HEK293T (cell line): ENCODE measurements around the gene PFKFB1.

ENCODE experiments used
- CTCF ChIA-PET: fragments of 350-600 bp; formaldehyde crosslinking; extraction: SDS; loops from one replicate; lab custom pipeline; 2021; ENCODE audit warnings: antibody characterized with exemption, inconsistent platforms; lab: Yijun Ruan, JAX
- POLR2A ChIA-PET: fragments of 350-600 bp; formaldehyde crosslinking; extraction: SDS; loops from one replicate; lab custom pipeline; 2020; ENCODE audit warnings: antibody characterized with exemption, inconsistent platforms; lab: Yijun Ruan, JAX
- DNase-seq: peaks from one replicate; pipeline ENCODE4 v3.0.0; 2012; ENCODE audit warnings: mixed read lengths; ENCODE audit errors: extremely low spot score
- ARNT ChIP-seq: fragments of 450-650 bp; IDR thresholded peaks from 2 replicates; pipeline ENCODE4 v1.6.1; 2017; ENCODE audit warnings: mild to moderate bottlenecking
- BHLHE40 ChIP-seq: fragments of 450-650 bp; IDR thresholded peaks from 2 replicates; pipeline ENCODE4 v1.6.1; 2016; ENCODE audit warnings: mild to moderate bottlenecking, moderate library complexity, borderline replicate concordance
- CTBP1 ChIP-seq: fragments of 450-650 bp; IDR thresholded peaks from 2 replicates; pipeline ENCODE4 v1.6.1; 2016; ENCODE audit warnings: borderline replicate concordance
- ELF4 ChIP-seq: fragments of 450-650 bp; IDR thresholded peaks from 2 replicates; pipeline ENCODE4 v1.6.1; 2017; ENCODE audit warnings: antibody characterized with exemption
- FOXA1 ChIP-seq: fragments of 450-650 bp; IDR thresholded peaks from 2 replicates; pipeline ENCODE4 v1.6.1; 2016; ENCODE audit warnings: mild to moderate bottlenecking
- FOXK2 ChIP-seq: fragments of 450-650 bp; IDR thresholded peaks from 2 replicates; pipeline ENCODE4 v1.6.1; 2016; ENCODE audit warnings: mild to moderate bottlenecking
- FOXM1 ChIP-seq: fragments of 450-650 bp; IDR thresholded peaks from 2 replicates; pipeline ENCODE4 v1.6.1; 2017; ENCODE audit warnings: mild to moderate bottlenecking, borderline replicate concordance
- HDGF ChIP-seq: fragments of 450-650 bp; IDR thresholded peaks from 2 replicates; pipeline ENCODE4 v1.6.1; 2017; ENCODE audit warnings: antibody characterized with exemption, borderline replicate concordance
- L3MBTL2 ChIP-seq: fragments of 450-650 bp; conservative IDR thresholded peaks from 2 replicates; pipeline ENCODE4 v1.6.1; 2016; ENCODE audit warnings: mild to moderate bottlenecking
- LEF1 ChIP-seq: fragments of 450-650 bp; IDR thresholded peaks from 2 replicates; pipeline ENCODE4 v1.6.1; 2017; ENCODE audit warnings: mild to moderate bottlenecking, borderline replicate concordance
- NFRKB ChIP-seq: fragments of 450-650 bp; IDR thresholded peaks from 2 replicates; pipeline ENCODE4 v1.6.1; 2016; ENCODE audit warnings: mild to moderate bottlenecking, moderate library complexity
- SP1 ChIP-seq: fragments of 450-650 bp; IDR thresholded peaks from 2 replicates; pipeline ENCODE4 v1.6.1; 2017
- SUZ12 ChIP-seq: fragments of 450-650 bp; IDR thresholded peaks from 2 replicates; pipeline ENCODE4 v1.6.1; 2016; ENCODE audit warnings: mild to moderate bottlenecking
- TARDBP ChIP-seq: fragments of 450-650 bp; IDR thresholded peaks from 2 replicates; pipeline ENCODE4 v1.6.1; 2016
- ZNF384 ChIP-seq: fragments of 450-650 bp; IDR thresholded peaks from 2 replicates; pipeline ENCODE4 v1.6.1; 2016
- TF ChIP-seq, protein P1 (sequence below): fragments of 450-650 bp; IDR thresholded peaks from 2 replicates; pipeline ENCODE4 v1.6.1; 2016

PFKFB1 gene

DNA sequence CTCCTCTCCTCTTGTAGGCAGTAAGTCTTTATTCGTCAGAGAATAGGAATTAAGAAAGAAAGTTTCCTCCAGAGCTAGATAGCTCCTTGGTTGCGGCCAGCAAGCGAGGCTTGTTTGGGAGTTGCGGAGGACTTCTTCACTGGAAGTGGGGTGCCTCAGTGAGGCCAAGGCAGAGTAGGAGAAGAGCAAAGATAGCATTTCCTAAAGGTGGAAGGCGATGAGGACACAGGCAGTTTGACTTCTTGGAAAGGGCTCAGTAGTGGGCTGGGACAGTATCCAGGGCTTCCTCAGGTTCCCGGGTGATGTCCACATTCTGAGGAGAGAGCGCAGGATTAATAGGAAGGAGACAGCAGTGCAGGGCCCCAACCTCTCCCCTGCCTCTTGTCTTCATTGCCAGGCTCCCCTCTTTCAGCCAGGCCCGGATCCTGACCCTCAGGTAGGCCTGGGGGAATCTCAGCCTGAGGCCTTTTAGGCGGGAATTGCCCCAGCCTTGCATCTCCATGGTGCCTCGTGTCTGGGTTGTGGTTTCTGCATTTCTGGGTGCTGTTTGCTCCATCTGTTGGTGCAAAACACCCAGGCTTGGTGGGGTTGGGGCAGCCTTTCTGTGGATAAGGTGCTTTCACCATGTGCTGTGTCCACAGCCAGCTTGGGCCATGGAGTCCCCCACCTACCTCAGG, 60.7 kb downstream of the PFKFB1 start:
- TF ChIP-seq FOXA1 (no peak), FOXK2 (no peak), SP1 (no peak), ZNF384 (no peak), TARDBP (no peak), CTBP1 (no peak), BHLHE40 (no peak), LEF1 (no peak), NFRKB (no peak), HDGF (no peak), SUZ12 (no peak), ARNT (no peak), L3MBTL2 (no peak), FOXM1 (no peak), ELF4 (no peak)
- TF ChIP-seq, protein P1, sequence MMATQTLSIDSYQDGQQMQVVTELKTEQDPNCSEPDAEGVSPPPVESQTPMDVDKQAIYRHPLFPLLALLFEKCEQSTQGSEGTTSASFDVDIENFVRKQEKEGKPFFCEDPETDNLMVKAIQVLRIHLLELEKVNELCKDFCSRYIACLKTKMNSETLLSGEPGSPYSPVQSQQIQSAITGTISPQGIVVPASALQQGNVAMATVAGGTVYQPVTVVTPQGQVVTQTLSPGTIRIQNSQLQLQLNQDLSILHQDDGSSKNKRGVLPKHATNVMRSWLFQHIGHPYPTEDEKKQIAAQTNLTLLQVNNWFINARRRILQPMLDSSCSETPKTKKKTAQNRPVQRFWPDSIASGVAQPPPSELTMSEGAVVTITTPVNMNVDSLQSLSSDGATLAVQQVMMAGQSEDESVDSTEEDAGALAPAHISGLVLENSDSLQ = no peak
- CTCF ChIA-PET = no interaction called here

DNA sequence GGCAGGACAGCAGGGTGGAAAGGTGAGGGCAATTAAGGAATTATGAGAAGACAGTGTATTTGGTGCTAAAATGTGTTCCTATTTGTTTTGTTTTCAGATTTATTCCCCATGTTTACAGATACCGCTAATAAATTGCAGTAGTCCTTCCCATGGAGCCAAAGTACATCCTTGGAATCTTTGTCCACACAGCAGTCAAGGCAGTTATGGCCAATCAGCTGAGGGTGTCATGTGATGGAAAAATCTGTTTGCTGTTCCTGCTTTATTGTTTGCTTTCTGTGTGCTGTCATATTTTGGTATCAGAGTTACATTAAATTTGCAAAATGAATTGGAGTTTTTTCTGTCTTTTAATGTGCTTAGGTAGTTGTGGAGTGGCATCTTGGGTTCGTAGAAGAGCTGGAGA, 62.9 kb downstream of the PFKFB1 start:
- no peak for DNase-seq
- CTCF ChIA-PET = no interaction called here
- TF ChIP-seq ZNF384 = no peak
- no peak for TF ChIP-seq SUZ12
- TF ChIP-seq FOXA1 = no peak
- POLR2A ChIA-PET = interaction anchor here (1.9 kb wide), 1 partner anchor 9 kb away, joined by 6 read pairs; no protein-coding TSS in a partner anchor

More for the DNA sequence above, 60.7 kb downstream of the PFKFB1 start:
- DNase-seq = no peak
- POLR2A ChIA-PET = no interaction called here

DNA sequence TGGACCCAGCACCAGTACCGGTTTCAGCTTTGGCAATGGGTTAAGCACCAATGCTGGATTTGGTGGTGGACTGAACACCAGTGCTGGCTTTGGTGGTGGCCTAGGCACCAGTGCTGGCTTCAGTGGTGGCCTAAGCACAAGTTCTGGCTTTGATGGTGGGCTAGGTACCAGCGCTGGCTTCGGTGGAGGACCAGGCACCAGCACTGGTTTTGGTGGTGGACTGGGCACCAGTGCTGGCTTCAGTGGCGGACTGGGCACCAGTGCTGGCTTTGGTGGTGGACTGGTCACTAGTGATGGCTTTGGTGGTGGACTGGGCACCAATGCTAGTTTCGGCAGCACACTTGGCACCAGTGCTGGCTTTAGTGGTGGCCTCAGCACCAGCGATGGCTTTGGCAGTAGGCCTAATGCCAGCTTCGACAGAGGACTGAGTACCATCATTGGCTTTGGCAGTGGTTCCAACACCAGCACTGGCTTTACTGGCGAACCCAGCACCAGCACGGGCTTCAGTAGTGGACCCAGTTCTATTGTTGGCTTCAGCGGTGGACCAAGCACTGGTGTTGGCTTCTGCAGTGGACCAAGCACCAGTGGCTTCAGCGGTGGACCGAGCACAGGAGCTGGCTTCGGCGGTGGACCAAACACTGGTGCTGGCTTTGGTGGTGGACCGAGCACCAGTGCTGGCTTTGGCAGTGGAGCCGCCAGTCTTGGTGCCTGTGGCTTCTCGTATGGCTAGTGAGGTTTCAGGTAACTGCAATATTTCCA, 63.5 kb downstream of the PFKFB1 start:
- ChIA-PET CTCF (no interaction called here), POLR2A (interaction anchor here (1.9 kb wide), 1 partner anchor 9 kb away, joined by 6 read pairs; no protein-coding TSS in a partner anchor)
- DNase-seq = no peak
- no peak for TF ChIP-seq L3MBTL2
- no peak for TF ChIP-seq FOXK2
- no peak for TF ChIP-seq FOXA1
- TF ChIP-seq, protein P1 = no peak
- TF ChIP-seq ARNT = no peak
- no peak for TF ChIP-seq ZNF384
- TF ChIP-seq TARDBP = no peak

DNA sequence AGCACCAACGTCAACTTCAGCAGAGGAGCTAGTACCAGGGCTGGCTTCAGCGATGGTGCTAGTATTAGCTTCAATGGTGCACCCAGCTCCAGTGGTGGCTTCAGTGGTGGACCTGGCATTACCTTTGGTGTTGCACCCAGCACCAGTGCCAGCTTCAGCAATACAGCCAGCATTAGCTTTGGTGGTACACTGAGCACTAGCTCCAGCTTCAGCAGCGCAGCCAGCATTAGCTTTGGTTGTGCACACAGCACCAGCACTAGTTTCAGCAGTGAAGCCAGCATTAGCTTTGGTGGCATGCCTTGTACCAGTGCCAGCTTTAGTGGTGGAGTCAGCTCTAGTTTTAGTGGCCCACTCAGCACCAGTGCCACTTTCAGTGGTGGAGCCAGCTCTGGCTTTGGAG, 65.1 kb downstream of the PFKFB1 start:
- TF ChIP-seq ELF4 (no peak), ARNT (no peak), SP1 (no peak), FOXK2 (no peak)
- TF ChIP-seq, protein P1 = no peak
- ChIA-PET POLR2A (interaction anchor here (1.1 kb wide), 1 partner anchor 71 kb away, joined by 4 read pairs; the partner anchor contains the start of gene APEX2), CTCF (no interaction called here)
- no peak for DNase-seq

DNA sequence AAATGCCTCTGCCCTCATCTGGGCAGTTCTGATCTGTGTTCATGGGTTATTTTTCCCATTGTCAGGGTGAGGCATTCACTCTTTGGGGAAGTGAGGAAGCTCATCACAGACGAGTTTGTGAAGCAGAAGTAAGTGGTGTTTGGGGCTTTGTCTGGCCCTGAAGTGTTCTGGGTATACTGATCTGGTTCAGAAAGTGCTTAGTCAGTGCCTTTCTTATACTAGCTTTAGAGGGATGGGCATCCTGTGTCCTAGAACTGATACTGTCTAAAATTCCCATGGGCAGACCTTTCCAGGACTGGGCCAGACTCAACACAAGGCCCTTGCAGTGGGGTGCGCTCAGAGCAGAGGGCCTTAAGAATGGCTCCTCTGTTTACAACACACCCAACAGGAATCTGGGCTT, 67.0 kb downstream of the PFKFB1 start:
- TF ChIP-seq FOXK2 = no peak
- TF ChIP-seq ZNF384 = no peak
- TF ChIP-seq LEF1 = no peak
- no peak for TF ChIP-seq NFRKB
- TF ChIP-seq SP1 = no peak
- TF ChIP-seq, protein P1 = no peak
- TF ChIP-seq CTBP1 = no peak
- TF ChIP-seq SUZ12 = no peak
- no peak for TF ChIP-seq FOXA1
- TF ChIP-seq ARNT = no peak
- no peak for TF ChIP-seq L3MBTL2
- TF ChIP-seq HDGF = no peak
- no peak for TF ChIP-seq ELF4
- no peak for TF ChIP-seq FOXM1
- TF ChIP-seq BHLHE40 = no peak
- TF ChIP-seq TARDBP = no peak

More for the DNA sequence above, 67.0 kb downstream of the PFKFB1 start:
- CTCF ChIA-PET = no interaction called here
- POLR2A ChIA-PET = no interaction called here
- DNase-seq = no peak
